ENCODE measurements around the gene NBAS.
A peak's percentile ranks its signal among the peaks of the same experiment; 100 is the strongest.
"Not testable (repeated sequence)": the region's sequence is repeated elsewhere in the genome, so short reads cannot be mapped to it uniquely, and the experiment has no call there.

Gene NBAS

GRCh38 chr2:15218423-15219086 is 342.6 kb downstream of the NBAS start:
- no peak for DNase-seq

- no peak for DNase-seq
These were observed 348.9 kb downstream of the NBAS start for GRCh38 chr2:15212249-15212648.

- not testable (repeated sequence) for DNase-seq
These were observed 350.6 kb downstream of the NBAS start for GRCh38 chr2:15210542-15210941.

DNA sequence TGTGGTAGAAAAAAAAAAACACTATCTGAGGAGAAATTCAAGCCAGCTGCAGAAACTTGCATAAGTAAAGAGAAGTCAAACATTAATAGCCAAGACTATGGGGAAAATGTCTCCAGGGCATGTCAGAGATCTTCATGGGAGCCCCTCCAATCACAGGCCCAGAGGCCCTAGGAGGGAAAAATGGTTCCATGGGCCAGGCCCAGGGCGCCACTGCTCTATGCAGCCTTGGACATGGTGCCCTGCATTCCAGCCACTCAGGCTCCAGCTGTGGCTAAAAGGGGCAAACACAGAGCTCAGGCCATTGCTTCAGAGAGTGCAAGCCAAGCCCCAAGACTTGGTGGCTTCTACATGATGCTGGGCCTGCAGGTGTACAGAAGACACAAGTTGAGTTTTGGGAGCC is 354.7 kb downstream of the NBAS start:
- no peak for DNase-seq

DNA sequence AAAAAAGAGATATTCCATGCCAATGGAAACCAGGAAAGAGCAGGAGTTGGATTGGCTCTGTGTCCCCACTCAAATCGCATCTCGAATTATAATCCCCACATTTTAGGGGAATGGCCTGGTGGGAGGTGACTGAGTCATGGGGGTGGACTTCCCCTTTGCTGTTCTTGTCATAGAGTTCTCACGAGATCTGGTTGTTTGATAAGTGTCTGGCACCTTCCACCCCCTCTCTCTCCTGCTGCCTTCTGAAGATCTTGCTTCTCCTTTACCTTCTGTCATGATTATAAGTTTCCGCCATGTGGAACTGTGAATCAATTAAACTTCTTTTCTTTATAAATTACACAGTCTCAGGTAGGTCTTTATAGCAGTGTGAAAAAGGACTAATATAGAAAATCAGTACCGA is 355.6 kb downstream of the NBAS start:
- no peak for DNase-seq

GRCh38 chr2:15201009-15201408 is 360.1 kb downstream of the NBAS start:
- no peak for DNase-seq

GRCh38 chr2:15200581-15200980 is 360.6 kb downstream of the NBAS start:
- DNase-seq = no peak

DNA sequence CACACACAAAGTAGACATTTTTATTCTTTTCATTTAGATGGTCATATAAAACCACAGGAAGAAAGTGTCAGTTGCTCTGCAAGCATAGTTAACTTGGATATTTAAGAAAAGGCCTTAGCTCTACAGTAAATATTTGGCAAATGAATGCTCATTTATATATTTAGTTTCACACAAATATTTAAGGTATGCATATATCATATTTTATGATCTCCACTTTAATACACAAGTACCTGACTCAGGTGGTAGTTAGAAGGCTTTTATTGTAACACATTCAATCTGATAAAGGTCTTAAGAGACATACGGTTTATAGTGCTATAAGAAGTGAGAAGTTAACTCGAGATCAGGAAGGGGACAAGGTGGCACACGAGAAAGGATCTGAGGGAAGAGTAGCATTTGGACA is 363.1 kb downstream of the NBAS start:
- DNase-seq = no peak

DNA sequence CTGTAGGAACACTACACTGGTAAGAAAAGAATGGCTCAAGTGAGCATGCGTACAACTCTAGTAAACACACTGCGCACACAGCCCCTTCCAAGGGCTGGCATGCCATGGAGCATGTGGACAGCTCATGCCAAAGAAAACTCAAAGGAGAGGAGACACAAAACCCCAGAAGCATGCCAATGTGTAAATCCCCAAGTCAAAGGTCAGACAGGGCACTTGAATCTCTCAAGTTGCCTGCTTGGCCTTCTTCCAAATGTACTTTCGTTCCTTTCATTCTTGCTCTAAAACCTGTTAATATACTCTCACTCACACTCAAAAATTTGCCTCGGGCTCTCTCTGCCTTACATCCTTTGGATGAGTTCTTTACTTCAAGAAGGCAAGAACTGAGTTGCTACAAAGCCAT is 365.3 kb downstream of the NBAS start:
- DNase-seq = no peak

GRCh38 chr2:15191789-15192188 is 369.3 kb downstream of the NBAS start:
- no peak for DNase-seq

- DNase-seq = no peak
These were observed 371.9 kb downstream of the NBAS start for GRCh38 chr2:15189216-15189615.

GRCh38 chr2:15187702-15188101 is 373.4 kb downstream of the NBAS start:
- no peak for DNase-seq

DNA sequence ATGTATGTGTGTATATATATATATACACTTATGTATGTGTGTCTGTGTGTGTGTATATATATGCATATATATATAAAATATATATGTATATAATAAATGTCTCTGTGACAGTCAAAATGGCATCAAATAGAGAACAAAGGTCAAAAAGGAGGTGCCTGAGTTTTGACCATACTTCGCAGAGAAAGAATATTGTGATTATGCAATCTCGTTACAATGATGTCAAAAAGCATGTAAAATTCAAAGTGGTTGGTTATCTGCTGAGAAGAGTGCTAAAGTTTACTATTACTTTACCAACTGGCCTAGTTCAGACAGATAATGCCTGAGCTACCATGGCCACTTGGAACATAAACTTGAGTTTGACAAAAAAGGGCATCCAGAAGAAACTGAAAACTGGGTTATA is 375.0 kb downstream of the NBAS start:
- DNase-seq = no peak

- DNase-seq = no peak
These were observed 376.6 kb downstream of the NBAS start for GRCh38 chr2:15184491-15184890.

DNA sequence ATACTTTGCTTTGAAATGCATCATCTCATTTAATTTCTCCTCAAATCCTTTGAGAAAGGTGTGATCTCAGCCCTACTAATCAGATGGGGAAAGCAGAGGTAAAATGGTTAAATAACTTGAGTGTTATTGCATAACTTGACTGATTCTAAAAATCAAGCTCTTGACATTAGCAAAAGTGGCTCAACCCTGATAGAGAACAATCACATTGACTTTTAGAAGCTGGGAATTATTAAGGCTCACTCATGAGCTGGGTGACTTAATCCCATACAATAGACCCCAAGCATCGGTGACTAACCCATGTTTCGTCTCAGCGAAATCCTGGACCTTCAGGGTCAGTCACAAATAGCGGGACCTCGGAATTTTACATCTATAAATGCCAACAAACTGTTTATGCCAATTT is 378.9 kb downstream of the NBAS start:
- no peak for DNase-seq

DNA sequence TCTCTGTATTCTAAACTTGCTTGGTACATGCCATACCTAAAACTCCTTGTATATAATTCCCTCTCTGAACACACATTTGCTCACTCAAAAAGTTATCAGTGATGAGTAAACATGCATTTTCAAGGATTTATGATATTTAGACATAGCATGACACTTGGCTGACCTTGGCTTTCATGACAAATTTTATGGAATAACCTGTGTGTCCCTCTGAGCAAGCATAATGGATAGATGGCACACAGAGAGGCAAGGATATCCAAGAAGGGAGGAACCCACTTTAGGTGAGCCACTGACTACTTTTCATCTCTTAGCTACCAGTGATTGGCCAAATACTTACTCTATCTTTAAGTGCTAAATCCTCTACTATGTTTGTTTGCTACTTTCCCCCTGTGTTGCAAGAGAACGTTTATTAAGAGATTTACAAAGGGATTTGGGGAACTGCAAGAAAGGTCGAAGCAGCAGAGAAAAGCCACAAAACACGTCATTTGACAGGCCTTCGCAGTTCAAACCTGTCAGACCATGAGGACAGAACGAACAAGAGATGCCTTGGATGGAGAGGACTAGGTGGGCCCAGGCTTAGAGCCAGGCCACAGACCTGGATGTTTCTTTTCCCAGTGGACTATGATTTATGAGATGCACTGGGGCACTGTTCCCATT is 379.9 kb downstream of the NBAS start:
- no peak for DNase-seq

DNA sequence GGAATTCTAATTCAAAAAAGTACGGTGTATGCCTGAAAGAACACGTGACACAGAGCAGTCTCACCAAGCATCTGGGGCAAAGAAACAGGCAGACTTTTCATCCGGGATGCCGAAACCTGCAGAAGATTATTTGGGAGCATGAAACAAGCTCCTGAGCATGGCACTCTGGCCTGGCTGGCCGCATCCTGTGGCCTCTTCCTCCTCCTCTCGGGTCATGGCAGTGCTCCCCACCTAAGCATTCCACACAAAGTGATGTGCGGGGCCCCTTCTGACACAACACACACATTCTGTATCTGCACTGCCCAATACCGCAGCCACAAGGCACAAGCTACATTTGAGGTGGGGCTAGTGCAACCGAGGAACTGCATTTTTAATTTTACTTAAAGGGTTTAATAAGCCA is 380.8 kb downstream of the NBAS start:
- no peak for DNase-seq

DNA sequence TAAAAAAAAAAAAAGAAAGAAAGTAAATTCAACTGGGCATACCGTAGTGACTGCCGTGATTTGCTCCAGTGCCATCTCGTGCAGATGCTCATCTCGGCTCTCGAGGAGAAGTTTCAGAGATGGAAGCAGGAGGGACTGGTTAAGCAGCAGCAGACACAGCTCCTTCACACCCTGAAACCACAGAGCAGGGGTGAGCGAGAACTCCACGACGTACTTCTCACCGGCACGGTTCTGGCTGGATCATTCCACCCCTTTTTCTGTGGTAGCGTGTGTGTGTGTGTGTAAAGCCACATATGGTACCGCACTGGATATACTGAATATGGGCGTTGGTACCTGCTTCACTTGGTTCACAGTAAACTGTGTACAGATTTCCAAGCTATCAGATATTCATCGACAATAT is 382.2 kb downstream of the NBAS start:
- DNase-seq = no peak

- peak in 1 of 51 donors; percentile 61 for DNase-seq
These were observed 384.0 kb downstream of the NBAS start for GRCh38 chr2:15177103-15177502.

- DNase-seq = no peak
These were observed 384.5 kb downstream of the NBAS start for GRCh38 chr2:15176604-15177003.

DNA sequence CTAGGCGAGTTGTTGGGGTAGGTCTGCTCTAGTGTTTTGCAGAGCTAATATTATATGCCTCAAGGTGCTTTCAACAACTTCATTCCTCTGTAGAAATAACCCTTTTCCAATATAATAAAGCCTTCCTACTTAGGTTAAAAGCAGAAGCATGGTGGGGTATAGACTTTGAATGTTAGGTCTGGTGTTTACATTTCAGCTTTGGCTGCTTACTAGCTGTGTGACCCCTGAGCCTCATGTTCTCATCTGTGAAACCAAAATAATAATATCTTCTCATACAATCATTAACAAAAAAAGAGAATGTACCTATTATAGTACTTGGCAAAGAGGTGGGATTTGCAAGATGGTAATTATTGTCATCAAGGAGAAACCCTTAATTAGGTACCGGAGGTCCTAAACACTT is 386.6 kb downstream of the NBAS start:
- no peak for DNase-seq

GRCh38 chr2:15173501-15173900 is 387.6 kb downstream of the NBAS start:
- DNase-seq = no peak

DNA sequence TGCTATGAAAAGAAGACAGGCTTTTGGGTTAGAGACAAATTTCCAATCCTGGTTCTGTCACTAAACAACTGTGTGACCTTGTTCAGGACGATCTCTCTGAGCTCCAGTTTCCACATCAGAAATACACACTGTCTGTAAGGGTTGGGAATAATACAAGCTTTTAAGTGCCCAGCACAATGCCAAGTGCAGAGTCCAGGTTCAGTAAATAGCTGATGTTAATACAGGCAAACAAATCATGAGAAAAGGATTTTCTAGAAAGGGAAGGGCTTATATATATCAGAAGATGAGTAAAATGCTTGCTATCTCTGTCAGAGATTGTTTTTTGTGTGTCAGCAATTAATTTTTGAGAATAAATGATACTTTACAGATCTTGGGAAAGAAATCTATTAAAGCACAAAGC is 388.3 kb downstream of the NBAS start:
- DNase-seq = no peak

Data from hypothalamus (tissue), 51 donors.